ENCODE results near the gene R3HDM2.

DNA sequence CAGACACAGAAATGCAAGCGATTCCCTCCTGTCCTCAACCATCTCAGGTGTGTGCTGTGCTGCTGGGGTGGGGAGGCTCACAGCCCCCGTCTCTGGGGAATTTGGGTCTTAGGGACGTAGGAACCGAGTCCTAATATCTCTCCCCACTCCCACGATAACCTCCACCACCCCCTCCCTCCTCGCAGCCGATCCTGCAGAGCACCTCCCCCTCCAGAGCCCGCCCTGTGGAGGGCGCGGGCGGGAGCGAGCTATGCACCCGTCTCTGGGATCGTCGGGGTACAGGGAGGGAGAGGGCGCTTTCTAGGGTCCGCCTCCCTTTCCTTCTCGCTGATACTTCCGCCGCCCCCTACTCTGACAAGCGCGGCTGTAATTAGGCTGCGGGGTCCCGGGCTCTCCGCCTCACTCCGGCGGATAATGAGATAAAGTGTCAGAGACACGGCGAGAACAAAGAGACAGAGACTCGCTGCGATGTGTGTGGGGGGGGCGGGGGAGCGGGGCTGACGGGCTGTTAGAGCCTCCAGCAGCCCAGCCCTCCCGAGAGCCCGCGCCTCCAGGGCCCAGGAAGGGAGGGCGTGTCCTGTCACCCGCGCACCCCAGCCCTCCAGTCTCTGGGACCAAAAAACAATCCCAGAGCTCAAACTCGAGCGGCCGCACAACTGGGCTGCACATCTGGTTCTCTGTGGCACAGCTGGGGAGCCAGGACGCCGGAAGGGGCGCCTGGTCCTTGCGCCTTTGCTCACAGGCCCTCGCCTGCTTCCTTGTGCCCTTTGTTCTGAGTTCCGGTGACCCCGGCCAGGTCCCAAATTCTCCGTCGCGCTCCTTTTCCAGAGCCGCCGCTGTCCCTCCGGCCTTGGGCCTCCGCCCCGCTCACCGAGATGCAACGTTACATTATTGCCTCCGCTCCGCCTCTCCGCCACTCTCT lies 192.7 kb downstream of the R3HDM2 start:
- TF ChIP-seq, protein P1, sequence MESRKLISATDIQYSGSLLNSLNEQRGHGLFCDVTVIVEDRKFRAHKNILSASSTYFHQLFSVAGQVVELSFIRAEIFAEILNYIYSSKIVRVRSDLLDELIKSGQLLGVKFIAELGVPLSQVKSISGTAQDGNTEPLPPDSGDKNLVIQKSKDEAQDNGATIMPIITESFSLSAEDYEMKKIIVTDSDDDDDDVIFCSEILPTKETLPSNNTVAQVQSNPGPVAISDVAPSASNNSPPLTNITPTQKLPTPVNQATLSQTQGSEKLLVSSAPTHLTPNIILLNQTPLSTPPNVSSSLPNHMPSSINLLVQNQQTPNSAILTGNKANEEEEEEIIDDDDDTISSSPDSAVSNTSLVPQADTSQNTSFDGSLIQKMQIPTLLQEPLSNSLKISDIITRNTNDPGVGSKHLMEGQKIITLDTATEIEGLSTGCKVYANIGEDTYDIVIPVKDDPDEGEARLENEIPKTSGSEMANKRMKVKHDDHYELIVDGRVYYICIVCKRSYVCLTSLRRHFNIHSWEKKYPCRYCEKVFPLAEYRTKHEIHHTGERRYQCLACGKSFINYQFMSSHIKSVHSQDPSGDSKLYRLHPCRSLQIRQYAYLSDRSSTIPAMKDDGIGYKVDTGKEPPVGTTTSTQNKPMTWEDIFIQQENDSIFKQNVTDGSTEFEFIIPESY (IDR thresholded peaks at IDR 0.05; ENCODE audit: extremely low read depth, insufficient replicate concordance, low read length): no peak
- TF ChIP-seq, protein P2, sequence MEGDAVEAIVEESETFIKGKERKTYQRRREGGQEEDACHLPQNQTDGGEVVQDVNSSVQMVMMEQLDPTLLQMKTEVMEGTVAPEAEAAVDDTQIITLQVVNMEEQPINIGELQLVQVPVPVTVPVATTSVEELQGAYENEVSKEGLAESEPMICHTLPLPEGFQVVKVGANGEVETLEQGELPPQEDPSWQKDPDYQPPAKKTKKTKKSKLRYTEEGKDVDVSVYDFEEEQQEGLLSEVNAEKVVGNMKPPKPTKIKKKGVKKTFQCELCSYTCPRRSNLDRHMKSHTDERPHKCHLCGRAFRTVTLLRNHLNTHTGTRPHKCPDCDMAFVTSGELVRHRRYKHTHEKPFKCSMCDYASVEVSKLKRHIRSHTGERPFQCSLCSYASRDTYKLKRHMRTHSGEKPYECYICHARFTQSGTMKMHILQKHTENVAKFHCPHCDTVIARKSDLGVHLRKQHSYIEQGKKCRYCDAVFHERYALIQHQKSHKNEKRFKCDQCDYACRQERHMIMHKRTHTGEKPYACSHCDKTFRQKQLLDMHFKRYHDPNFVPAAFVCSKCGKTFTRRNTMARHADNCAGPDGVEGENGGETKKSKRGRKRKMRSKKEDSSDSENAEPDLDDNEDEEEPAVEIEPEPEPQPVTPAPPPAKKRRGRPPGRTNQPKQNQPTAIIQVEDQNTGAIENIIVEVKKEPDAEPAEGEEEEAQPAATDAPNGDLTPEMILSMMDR (IDR thresholded peaks at IDR 0.05 in 2 of 3, conservative IDR thresholded peaks at IDR 0.05 in 1 of 3; ENCODE audit: borderline replicate concordance in 1 of 3, insufficient read depth in 1 of 3, low read depth in 2 of 3, low read length in 2 of 3): no peak
- TF ChIP-seq POLR2A (IDR thresholded peaks at IDR 0.05; ENCODE audit: borderline replicate concordance, extremely low read depth, insufficient read depth, insufficient read length): no peak

All from HCT116 (cell line).